Keratinocyte (primary cell): ENCODE measurements around the gene ABCG1.

Source experiments
- EZH2 ChIP-seq: IDR thresholded peaks from one replicate; pipeline ENCODE4 v1.6.1; 2012; ENCODE audit warnings: inconsistent platforms, mild to moderate bottlenecking, low read length, moderate library complexity
- TF ChIP-seq, protein P1 (sequence below), 3 experiments: IDR thresholded peaks in 1 of 3; conservative IDR thresholded peaks in 1 of 3; optimal IDR thresholded peaks in 1 of 3; 2 replicates in 2 of 3; 3 replicates in 1 of 3; pipeline versions ENCODE3 to v1.5.1; 2011; ENCODE audit warnings: low read length in 3 of 3, mild to moderate bottlenecking in 3 of 3, moderate library complexity in 2 of 3, control low read depth in 1 of 3, inconsistent platforms in 1 of 3; ENCODE audit not compliant: insufficient read depth in 2 of 3; ENCODE audit errors: extremely low read depth in 1 of 3

DNA sequence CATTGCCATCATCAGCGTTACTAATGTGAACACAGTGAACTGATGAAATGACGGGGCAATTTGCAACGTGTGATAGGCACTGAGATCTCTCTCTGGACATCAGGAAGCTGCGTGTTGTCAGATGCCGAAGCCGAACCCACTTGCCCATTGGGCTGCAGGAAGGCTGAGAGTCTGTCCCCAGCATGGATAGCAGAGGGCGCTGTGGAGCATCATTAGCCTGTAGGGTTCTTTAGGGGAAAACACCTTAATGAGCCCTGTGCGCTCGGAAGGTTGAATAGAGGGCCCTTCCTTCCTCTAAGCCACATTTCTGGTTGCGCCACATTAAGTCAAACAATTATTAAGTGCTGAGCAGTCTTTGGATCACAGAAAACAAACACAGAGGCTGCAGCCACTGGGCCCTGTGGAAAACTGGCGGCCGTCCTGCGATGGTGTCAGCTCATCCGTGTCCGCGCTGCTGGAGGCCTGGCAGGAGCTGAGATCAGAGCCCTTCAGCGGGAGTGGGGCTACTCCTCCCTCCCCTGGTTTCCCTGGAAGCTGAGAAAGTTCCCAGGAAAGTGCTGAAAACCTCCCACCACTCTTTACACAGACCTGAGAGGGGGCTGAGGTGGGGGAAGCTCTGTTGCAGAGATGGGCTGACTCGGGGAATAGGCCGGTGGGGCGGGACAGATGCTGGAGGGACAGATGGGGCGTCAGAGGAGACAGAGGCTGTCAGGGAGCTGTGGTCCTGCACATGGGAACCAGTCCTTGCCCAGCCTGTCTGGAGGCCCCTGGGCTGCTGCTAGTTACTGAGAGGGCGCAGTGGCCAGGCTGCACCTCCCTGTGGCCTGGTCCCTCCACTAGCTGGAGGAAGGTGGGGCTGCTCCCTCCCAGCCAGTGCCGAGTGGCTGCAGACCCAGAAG, 119.1 kb downstream of the ABCG1 start:
- TF ChIP-seq, protein P1, sequence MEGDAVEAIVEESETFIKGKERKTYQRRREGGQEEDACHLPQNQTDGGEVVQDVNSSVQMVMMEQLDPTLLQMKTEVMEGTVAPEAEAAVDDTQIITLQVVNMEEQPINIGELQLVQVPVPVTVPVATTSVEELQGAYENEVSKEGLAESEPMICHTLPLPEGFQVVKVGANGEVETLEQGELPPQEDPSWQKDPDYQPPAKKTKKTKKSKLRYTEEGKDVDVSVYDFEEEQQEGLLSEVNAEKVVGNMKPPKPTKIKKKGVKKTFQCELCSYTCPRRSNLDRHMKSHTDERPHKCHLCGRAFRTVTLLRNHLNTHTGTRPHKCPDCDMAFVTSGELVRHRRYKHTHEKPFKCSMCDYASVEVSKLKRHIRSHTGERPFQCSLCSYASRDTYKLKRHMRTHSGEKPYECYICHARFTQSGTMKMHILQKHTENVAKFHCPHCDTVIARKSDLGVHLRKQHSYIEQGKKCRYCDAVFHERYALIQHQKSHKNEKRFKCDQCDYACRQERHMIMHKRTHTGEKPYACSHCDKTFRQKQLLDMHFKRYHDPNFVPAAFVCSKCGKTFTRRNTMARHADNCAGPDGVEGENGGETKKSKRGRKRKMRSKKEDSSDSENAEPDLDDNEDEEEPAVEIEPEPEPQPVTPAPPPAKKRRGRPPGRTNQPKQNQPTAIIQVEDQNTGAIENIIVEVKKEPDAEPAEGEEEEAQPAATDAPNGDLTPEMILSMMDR (optimal IDR thresholded peaks at IDR 0.05 in 1 of 3, IDR thresholded peaks at IDR 0.05 in 1 of 3, conservative IDR thresholded peaks at IDR 0.05 in 1 of 3; ENCODE audit: extremely low read depth in 1 of 3, insufficient read depth in 2 of 3, low read length in 3 of 3) = peak; percentile 47 to 69 (median 64)
- TF ChIP-seq EZH2 = no peak
